Ecto neural progenitor cell (in vitro differentiated cells): ENCODE data around the gene VWA3A.
"Not testable (repeated sequence)": the region's sequence is repeated elsewhere in the genome, so short reads cannot be mapped to it uniquely, and the experiment has no call there.

Experiments used
- DNase-seq: peaks from one replicate; pipeline ENCODE4 v3.0.0-alpha.2; 2018; ENCODE audit warnings: low spot score

VWA3A gene

GRCh38 chr16:22092143-22092933, at the start of gene VWA3A:
Gene VWA3A (plus strand): TSS chr16:22092541. CDS start chr16:22092638, 97 bp downstream.
- DNase-seq, result peak; percentile 73

- not testable (repeated sequence) for DNase-seq
These were observed 48.5 kb upstream of the VWA3A start for GRCh38 chr16:22043882-22044281.

DNA sequence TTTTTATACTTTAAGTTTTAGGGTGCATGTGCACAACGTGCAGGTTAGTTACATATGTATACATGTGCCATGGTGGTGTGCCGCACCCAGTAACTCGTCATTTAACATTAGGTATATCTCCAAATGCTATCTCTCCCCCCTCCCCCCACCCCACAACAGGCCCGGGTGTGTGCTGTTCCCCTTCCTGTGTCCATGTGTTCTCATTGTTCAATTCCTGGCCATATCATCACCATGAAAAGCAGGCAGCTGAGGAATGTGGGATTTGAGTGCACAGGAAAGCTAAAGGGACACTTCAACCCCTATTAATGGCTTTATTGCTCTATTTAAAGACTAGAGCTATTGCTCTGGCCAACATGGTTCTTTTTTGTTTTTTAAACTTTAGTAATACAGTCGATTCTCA, 46.5 kb upstream of the VWA3A start:
- not testable (repeated sequence) for DNase-seq

DNA sequence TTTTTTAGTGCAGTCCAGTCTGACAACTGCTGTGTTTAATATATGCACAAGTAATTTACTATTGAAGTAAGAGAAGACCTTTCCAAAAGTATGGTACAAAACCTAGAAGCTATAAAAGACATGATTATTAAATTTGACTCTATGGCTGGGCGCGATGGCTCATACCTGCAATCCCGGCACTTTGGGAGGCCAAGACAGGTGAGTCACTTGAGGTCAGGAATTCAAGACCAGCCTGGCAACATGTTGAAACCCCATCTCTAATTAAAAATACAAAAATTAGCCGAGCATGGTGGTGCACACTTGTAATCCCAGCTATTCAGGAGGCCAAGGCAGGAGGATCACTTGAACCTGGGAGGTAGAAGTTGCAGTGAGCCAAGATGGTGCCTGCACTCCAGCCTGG, 41.4 kb upstream of the VWA3A start:
- no peak for DNase-seq

GRCh38 chr16:22052980-22053379, 39.4 kb upstream of the VWA3A start:
- no peak for DNase-seq

GRCh38 chr16:22053921-22054341, 38.4 kb upstream of the VWA3A start:
- DNase-seq, result no peak

GRCh38 chr16:22054847-22055590, 37.3 kb upstream of the VWA3A start:
- no peak for DNase-seq

GRCh38 chr16:22055881-22056280, 36.5 kb upstream of the VWA3A start:
- no peak for DNase-seq

DNA sequence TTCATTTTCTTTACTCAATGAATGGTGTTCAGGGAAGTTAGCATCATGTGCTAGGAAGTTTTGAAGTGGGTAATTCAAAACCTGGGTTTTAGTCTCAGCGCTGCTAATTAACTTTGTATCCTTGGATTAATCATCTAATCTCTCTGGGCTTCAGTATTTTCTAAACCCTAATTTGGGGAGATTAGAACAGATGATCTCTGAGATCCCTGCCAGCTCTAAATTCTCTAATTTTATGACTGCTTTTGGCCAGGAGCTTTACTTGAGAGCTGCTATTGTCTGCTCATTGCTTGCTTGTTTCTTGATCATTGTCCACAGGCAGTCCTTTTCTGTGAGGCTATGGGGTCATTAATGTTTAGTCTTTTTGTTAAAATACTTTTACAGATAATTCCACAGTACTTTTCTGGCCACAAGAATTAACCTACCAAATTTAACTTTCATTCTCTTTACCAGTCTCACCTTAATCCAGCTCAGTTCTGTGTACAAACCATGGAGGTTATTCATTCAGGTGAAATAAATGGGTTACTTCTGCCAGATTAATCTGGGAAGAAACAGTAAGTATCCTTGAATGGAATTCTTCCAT, 28.4 kb upstream of the VWA3A start:
- no peak for DNase-seq

DNA sequence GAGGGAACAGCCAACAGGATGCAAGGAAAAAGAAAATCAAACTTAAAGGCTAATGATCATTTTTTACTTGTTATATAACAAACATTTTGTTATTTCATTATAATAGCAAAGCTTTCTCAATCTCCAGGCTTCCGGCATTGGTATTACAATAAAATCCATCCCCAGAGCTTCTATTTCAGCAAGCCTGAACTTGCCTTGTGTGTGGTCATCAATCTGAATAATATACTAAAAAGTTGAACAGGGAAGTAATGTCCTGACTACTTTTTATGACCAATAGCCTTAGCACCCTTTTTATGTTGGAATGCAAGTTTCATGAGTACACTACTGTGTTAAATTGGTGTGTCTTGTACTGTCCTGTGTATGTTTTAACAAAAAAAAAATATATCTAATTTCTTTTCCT, 27.1 kb upstream of the VWA3A start:
- DNase-seq, result no peak

- no peak for DNase-seq
These were observed 21.7 kb upstream of the VWA3A start for GRCh38 chr16:22070361-22071330.

GRCh38 chr16:22071331-22071910, 20.9 kb upstream of the VWA3A start:
- DNase-seq, result no peak

DNA sequence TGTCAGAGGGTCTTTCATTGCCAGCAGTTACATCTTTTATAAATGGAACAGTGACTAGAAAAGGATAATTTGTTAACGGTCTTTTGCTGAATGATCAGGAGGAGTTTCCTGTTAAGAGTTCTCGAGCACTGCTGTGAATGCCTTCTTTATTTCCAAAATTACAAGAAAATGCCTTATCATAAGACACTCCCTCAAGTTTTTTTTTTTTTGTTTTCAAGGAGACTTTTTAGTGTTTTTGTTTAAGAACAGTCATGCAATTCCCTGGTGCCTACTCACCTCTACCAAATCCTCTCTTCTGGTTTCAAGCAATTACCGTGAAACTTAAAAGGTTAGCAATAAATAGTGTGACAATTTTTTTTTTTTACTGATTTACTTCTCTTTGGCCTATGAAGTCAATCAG, 19.0 kb upstream of the VWA3A start:
- DNase-seq, result no peak

- no peak for DNase-seq
These were observed 17.1 kb upstream of the VWA3A start for GRCh38 chr16:22075043-22075757.

GRCh38 chr16:22075776-22076175, 16.6 kb upstream of the VWA3A start:
- no peak for DNase-seq

GRCh38 chr16:22077700-22078313, 14.5 kb upstream of the VWA3A start:
- DNase-seq, result peak; percentile 71

DNA sequence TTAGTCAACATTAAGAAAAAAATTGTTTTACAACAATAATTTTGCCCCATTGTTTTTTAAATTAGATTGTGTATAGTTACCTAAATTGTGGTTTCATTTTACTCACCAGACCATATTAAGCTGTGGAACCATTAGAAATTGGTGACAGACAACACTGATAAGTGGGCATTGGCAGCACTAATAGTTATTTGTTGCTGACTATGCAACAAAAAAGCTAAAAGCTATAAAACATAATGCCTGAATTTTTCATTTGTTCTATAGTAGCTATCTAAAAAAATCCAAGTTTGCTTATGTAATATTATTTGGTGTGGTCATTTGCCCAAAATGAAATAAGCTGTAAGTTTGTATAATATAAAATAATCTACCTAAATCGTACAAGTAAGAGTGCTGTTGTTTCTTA, 13.7 kb upstream of the VWA3A start:
- no peak for DNase-seq

DNA sequence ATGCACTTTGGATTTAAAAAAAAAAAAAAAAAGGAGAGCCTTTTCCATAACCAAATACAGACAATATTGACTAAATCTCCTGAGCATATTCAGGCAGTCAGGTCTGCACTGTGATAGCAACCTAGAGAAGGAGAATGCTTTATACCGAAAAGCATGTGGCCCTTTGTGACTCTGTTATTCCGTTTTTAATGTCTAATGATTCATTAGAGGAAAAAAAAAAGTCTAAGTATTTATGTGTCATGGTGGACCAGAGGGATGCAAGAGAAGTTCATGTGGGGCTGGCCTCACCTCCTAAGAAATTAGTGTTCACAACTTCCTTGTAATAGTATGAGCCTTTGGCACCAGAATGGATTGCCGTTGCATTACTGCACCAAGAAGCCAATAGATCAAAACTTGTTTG, 11.3 kb upstream of the VWA3A start:
- no peak for DNase-seq

DNA sequence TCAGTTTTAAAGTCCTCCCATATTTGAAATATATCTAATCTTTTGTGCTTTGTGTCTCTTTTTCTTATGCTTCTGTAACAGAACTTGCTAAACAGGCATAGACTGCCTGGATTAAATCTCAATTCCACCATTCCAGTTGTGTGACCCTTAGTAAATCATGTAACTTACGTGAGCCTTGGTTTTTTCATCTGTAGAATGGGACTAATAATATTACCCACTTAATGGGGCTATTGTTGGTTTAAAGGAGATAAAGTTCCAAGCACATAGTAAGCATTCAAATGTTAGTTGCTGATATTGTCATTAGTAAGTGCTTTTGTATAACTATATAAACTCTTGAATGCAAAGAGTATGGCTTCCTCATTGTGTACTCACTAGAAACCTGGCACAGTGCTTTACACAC, 5.9 kb upstream of the VWA3A start:
- DNase-seq, result no peak

GRCh38 chr16:22088642-22089041, 3.7 kb upstream of the VWA3A start:
- no peak for DNase-seq
